Measurements from ENCODE around the gene CHAF1B.
"Not testable (repeated sequence)": the region's sequence is repeated elsewhere in the genome, so short reads cannot be mapped to it uniquely, and the experiment has no call there.

The CHAF1B gene
- long read RNA-seq, donor 1, full-length matches to known transcripts = 3 of 3 reads
- long read RNA-seq, donor 1, partial matches to known transcripts = 0 of 3 reads
- long read RNA-seq, donor 1, other reads (novel, unspliced or antisense) = 0 of 3 reads
- long read RNA-seq, donor 2, full-length matches to known transcripts = 2 of 2 reads
- long read RNA-seq, donor 2, partial matches to known transcripts = 0 of 2 reads
- long read RNA-seq, donor 2, other reads (novel, unspliced or antisense) = 0 of 2 reads
- long read RNA-seq, donor 3, full-length matches to known transcripts = 1 of 1 reads
- long read RNA-seq, donor 3, partial matches to known transcripts = 0 of 1 reads
- long read RNA-seq, donor 3, other reads (novel, unspliced or antisense) = 0 of 1 reads
- long read RNA-seq, donor 4, full-length matches to known transcripts = 2 of 2 reads
- long read RNA-seq, donor 4, partial matches to known transcripts = 0 of 2 reads
- long read RNA-seq, donor 4, other reads (novel, unspliced or antisense) = 0 of 2 reads
- long read RNA-seq, donor 5, full-length matches to known transcripts = 2 of 2 reads
- long read RNA-seq, donor 5, partial matches to known transcripts = 0 of 2 reads
- long read RNA-seq, donor 5, other reads (novel, unspliced or antisense) = 0 of 2 reads
- long read RNA-seq, donor 6 = 0 reads
- long read RNA-seq, donor 7, full-length matches to known transcripts = 2 of 2 reads
- long read RNA-seq, donor 7, partial matches to known transcripts = 0 of 2 reads
- long read RNA-seq, donor 7, other reads (novel, unspliced or antisense) = 0 of 2 reads
- long read RNA-seq, donor 8, full-length matches to known transcripts = 1 of 1 reads
- long read RNA-seq, donor 8, partial matches to known transcripts = 0 of 1 reads
- long read RNA-seq, donor 8, other reads (novel, unspliced or antisense) = 0 of 1 reads

DNA sequence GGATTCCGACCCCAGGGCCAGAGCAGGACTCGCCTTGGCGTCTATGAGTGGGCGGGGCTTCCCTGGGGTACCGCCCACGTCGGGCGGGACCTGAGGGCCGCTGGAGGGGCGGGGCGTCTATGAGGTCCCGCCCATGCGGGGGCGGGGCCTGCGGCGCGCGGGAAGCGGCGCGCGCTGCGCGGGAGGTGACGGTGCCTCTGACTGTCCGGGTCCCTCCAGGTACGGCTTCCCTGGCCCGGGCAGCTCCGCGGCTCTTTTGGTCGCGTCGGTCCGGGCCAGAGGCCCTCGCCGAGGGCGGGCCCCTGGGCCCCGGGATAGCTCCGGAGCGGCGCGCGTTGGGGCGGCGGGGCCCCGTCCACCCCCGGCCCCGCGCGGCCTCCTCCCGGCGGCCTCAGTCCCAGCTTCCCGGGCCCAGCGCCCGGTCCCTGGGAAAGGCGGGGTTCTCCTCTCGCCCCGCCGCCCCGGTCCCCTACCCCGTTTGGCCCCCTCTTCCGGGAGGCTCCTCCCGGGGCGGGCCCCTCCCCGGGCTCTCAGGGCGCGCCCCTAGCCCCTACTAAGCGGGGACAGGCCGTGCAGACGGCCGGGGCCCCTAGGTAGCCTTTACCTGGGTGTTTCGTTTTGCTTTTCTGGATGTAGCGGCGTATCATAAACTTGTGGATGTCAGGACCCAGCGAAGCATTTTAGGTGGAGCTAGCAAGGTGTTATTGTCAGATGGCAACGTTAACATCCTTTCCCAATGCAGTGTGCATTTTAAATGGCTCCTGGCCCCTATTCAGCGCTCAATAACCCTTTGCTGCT lies at the start of gene CHAF1B:
Gene CHAF1B, plus strand, starts transcription at position 160 of the 798 bp plus-strand sequence. CDS start 745 bp downstream, outside the sequence.
- peak; percentile 84 for DNase-seq

DNA sequence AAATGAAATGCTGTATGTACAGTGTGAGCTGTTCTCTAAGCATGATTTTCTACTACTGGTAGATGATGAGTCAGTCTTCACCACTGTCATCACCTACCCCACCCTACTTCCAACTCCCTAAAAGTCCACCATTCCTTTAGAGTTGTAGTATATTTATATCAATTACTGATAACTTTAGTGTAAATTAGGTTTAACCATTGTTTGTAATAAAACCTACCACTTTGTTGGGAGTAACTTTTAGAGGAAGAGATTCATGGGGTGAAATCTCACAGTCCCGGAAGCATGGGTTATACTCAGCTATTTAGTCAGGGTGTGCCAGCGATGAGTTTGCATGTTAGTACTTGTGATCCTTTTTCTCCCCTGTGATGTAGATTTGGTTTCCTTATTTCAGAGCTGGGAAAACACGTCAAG lies 48.1 kb upstream of the CHAF1B start:
- no peak for DNase-seq

DNA sequence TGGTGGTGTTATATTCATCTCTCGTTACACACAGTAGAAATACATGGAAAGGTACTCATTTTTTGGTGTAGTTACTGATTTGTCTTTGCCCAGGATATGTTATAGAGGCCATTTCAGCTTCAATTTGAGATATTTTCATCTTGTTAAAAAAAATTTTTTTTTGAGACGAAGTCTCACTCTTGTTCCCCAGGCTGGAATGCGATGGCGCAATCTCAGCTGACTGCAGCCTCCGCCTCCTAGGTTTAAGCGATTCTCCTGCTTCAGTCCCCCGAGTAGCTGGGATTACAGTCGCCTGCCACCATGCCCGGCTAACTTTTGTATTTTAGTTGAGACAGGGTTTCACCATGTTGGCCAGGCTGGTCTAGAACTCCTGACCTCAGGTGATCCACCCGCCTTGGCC lies 46.2 kb upstream of the CHAF1B start:
- no peak for DNase-seq

DNA sequence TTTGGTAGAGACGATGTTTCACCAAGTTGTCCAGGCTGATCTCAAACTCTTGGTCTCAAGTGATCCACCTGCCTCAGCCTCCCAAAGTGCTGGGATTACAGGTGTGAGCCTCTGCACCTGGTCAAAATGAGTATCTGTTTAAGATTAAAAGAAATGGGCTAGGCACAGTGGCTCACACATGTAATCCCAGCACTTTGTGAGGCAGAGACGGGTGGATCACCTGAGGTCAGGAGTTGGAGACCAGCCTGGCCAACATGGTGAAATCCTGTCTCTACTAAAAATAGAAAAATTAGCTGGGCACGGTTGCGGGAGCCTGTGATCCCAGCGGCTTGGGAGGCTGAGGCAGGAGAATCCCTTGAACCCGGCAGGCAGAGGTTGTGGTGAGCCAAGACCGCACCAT lies 42.6 kb upstream of the CHAF1B start:
- not testable (repeated sequence) for DNase-seq

DNA sequence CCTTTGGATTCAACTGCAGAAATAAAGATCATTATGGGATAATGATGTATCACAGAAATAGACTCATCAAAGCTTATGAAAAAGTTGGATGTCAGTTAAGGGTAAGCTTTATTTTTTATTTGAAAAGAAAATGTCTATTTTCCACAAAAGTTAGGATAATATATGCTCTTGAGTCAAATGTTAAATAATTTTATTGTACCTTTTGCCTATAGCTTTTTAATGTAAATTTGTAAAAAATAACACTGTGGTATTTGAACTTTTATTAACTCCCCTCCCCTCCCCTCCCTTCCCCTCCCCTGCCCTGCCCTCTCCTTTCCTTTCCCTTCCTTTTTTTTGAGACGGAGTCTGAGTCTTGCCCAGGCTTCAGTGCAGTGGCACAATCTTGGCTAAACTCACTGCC lies 40.3 kb upstream of the CHAF1B start:
- no peak for DNase-seq

DNA sequence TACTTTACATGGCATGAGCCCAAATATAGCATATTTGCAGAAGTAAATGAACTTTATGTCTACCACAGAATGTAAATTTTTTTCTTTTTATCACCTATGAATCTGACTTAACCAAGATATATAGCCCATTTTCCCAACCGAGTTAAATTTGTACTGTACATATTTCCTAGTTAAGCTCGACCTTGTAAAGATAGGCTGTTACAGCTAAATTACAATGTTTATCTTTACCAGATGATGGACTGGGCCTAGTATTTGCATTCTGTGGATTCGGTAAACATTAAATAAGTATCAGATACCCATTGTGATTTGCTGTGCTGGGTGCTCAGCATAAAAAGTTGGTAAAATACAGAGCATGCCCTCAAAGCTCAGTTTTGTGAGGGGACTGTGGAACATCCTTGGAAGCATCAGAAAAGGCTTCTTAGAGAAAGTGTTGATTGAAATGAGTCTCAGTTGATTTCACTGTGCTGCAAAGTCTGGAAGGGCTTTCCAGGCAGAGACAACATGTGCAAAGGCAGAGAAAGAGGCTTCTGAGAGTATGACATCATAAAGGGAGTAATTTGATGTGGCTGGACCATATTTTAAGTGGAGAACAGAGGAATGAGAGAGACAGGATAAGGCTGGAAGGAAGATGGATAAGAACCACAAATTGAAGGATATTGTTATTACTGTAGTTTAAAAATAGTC lies 37.8 kb upstream of the CHAF1B start:
- no peak for DNase-seq

DNA sequence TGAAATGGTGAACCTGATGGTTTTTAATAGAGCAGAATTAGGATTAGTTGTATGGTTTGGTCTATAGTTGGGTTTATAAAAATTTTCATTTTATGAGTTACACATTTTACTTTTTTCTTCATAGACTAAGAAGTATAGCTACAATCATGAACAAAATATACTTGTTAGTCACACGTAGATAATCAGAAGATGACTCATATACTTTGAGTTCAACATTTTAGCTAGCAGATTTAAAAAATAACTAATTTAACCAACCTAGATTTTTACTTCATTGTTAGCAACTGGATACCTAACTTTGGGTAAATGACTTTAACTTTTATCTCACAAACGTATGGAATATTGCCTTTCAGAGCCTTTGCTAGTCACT lies 37.2 kb upstream of the CHAF1B start:
- DNase-seq = no peak

DNA sequence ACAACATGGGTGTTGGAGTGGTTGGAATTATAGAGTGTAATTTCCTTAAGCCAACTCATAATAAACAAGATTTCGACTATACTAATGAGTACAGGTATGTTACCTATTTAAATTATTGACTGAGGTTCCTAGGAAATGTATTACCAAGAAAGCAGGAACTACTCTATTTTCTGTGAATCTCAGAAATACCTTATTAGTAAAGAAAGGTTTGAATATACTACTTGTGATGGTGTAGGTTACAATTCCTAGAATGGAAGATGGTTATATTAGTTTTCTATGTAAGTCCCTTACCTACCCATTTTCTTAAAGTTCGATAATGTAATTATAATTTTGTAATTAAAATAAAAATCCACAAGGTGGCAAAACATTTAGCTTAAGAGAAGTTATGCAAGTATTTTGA lies 35.9 kb upstream of the CHAF1B start:
- DNase-seq = no peak

DNA sequence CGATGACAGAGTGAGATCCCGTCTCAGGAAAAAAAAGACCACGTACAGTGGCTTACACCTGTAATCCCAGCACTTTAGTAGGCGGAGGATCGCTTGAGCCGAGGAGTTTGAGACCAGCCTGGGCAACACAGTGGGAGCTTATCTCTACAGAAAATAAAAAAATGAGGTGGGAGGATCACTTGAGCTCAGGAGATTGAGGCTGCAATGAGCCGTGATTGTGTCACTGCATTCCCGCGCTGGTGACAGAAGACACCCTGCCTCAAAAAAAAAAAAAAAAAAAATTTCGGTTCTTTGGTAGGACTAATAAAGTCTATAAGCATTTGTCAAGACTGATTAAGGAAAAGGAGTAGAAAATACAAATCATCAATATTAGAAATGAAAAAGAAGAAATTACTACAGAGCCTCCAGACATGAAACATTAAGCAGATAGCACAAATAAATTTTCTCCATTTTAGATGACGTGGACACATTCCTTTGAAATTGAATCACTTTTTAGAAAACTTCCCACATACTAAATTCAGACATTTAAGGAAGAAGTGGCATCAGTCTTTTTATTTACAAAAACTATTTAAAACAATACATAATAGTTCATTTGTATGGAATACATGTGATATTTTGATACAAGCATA lies 34.8 kb upstream of the CHAF1B start:
- no peak for DNase-seq

DNA sequence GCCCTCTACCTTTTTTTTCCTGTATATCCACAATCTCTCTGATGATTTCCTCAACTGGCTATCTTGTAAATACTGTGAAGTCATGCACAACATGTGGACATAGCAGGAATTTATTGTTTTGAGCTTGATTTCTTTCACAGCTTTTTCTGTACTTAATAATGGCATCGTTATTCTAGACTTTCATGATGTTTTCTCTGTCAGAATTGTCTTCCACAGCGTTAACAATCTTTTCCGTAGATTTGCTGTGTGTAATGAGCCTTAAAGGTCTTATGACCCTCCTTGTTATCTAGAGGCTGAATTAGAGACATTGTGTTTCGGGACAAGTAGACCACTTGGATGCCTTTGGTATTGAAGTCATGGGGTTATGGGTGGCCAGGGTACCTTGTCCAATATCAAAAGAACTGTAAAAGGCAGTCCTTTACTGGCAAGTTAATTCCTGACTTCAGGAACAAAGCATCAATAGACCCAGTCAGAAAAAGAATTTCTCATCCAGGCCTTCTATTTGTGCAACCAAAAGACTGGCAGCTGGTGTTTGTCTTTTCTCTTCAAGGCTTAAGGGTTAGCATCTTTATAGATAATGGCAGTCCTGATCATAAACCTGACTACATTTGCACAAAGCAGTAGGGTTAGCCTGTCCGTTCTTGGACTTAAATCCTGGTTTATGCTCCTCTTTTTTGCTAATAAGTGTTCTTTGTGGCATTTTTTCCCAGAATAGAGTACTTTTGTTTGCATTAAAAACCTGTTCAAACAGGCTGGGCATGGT lies 30.1 kb upstream of the CHAF1B start:
- DNase-seq = no peak

DNA sequence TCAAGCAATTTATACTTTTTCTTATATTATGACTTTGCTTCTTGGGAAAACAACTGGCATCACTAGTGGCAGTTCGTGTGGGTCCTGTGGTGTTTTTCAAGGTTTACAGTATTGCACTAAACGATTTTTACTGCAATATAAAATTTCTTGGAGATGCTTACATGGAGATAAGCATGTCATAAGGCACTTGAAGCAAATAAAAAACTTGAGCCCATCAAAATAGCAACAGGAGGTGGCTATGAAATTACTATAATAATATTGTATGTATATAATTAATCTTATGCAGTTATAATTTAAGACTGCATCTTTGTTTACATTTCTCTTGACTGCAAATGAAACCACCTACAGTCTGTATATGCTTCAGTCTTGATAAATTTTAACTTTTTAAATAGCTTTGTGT lies 29.3 kb upstream of the CHAF1B start:
- DNase-seq = no peak

DNA sequence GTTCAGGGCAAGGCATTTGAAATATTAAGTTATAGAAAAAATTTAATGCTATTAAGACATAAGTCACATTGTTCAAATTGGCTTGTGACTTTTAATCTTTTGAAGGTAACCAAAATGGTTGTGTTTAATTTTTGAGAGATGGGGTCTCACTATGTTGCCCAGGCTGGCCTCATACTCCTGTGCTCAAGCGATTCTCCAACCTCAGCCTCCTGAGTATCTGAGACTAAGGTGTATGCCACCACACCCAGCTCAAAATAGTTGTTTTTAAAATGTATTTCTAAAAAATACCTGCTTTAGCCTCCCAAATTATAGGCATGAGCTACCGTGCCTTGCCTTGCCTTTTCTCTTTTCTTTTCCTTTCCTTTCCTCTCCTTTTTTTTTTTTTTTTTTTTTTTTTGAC lies 26.0 kb upstream of the CHAF1B start:
- no peak for DNase-seq

DNA sequence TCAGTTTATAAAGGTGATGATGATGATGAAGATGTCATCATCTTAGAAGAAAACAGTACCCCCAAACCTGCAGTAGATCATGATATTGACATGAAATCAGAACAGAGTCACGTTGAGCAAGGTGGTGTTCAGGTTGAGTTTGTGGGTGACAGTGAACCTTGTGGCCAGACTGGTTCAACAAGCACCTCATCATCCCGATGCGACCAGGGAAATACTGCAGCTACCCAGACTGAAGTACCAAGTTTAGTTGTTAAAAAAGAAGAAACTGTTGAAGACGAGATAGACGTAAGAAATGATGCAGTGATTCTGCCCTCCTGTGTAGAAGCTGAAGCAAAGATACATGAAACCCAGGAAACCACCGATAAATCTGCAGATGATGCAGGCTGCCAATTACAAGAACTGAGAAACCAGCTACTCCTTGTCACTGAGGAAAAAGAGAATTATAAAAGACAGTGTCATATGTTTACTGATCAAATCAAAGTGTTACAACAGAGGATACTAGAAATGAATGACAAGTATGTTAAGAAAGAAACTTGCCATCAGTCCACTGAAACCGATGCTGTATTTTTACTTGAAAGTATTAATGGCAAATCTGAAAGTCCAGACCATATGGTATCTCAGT lies 16.0 kb upstream of the CHAF1B start:
- no peak for DNase-seq

DNA sequence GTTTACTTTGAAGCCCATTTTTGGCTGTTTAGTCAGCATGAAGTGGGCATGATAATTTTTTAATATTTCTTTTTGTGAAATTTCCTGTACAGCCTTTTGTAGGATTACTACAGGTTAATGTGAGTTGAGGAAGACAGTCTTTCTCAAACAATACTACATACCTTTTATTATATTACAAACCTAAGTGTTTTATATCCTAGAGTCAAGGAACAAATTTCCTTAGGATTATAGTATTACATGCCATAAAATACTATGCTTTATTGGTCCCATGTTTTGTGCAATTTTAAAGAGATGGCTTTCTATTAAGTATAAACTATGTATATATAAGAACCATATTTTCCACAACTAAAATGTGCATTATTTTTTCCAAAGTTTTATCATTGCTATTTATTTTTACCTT lies 9.2 kb upstream of the CHAF1B start:
- DNase-seq = no peak

DNA sequence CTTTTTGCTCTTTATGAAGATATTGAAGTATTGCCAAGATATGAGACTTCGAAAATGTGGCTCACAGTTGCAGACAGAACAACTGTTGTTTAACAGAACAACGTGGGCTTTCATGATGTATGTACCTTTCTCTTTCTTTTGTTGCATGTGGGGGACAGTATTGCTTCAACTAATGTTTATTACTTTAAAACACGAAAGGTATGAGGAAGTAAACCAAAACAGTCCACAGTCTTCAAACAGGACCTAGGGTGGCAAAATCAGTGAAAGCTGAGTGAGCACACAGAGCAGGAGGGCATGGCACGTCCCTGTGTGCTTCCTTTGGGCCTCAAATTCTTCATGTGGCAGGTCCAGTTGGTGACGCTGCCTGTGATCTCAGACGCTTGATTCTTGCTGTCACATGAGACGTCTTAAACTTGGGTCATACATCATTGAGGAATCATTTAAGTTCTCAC lies 7.8 kb upstream of the CHAF1B start:
- DNase-seq = no peak

DNA sequence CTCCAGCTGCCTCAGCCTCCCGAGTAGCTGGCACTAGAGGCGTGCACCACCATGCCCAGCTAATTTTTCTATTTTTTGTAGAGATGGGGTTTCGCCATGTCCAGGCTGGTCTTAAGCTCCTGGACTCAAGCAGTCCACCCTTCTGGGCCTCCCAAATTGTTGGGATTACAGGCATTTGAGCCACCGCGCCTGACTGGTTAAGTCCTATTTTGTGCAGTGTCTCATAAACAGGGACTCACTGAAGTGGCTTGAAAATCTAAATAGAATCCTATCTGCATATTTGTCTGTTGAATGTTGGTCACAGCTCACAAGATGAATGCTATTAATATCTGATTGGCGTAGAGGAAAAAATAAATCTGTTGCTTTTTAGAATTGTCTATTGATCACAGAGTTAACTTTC lies 5.9 kb upstream of the CHAF1B start:
- DNase-seq = no peak

DNA sequence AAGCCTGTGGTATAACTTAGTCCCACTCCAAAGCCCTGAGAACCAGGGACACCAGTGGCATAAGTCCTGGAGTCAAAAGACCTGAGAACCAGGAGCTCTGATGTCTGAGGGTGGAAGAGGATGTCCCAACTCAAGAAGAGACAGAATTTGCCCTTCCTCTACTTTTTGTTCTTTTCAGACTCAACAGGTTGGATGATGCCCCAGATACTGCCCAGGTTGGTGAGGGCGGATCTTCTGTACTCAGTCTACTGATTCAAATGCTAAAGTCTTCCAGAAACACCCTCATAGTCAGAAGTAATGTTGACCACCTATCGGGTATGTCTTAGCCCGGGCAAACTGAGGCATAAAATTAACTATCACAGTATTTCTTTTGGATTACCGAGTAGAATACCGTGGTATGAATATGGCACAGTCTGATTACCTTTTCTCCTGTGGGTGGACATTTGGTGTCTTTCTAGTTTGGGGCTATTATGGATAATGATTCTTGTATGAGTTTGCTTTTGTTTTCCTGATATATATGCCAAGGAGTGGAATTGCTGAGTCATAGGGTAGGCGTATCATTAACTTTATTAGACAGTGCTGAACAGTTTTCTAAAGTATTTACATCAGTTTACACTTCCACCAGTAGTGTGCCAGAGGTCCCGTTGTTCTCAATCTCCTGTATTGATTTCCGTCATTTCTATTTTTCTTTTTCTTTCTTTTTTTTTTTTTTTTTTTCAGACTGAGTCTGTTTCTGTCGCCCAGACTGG lies 3.2 kb upstream of the CHAF1B start:
- DNase-seq = no peak

DNA sequence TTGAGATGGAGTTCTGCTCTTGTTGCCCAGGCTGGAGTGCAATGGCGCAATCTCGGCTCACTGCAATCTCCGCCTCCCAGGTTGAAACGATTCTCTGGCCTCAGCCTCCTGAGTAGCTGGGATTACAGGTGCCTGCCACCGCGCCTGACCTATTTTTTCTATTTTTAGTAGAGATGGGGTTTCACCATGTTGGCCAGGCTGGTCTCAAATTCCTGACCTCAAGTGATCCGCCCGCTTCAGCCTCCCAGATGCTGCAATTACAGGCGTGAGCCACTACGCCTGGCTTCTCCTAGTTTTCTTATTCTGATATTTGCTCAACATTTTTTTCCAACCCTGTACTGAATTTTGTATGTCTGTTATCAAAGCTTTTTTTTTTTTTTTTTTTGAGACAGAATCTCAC lies 2.5 kb upstream of the CHAF1B start:
- DNase-seq = not testable (repeated sequence)

DNA sequence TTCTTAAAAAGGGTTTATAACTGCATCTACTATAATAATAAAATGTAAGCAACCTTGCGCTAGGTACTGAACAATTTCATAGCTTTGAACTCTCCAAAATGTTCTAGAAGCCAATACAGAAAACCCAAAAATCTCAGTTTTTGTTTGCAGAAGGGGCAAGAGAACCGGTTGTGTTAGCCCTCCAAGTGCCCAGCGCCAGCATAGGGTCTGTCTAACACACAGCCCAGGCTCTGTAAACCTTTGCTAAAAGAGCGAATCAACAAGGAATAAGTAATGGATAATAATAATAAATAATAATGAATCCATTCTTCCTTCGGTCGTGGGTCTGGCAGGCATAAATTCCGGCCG lies 333 bp upstream of the CHAF1B start:
- no peak for DNase-seq

Data from right kidney (tissue), 9 donors.